Measurements from ENCODE around the gene MORN4.

MORN4 gene

GRCh38 chr10:97664282-97664850 is 31.1 kb upstream of the MORN4 start:
- Histone ChIP-seq H3K4me2 (ENCODE audit: low read length) (no peak overlapping the region), H3F3A (ENCODE audit: control insufficient read depth, insufficient read depth) (no peaks in the 10 kb centered on the region), H4K20me1 (ENCODE audit: control insufficient read depth, insufficient read depth, low read depth, low read length) (no peaks in the 10 kb centered on the region), H3K4me1 (ENCODE audit: control insufficient read depth, low read length) (no peaks in the 10 kb centered on the region), H3K27me3 (ENCODE audit: control insufficient read depth, low read length) (no peaks in the 10 kb centered on the region), H3K9me3 (ENCODE audit: control insufficient read depth, insufficient read depth, low read length) (no peaks in the 10 kb centered on the region), H3K9me2 (replicated peaks; ENCODE audit: control insufficient read depth, low read length) (no peaks in the 10 kb centered on the region), H3K36me3 (ENCODE audit: control insufficient read depth, low read length) (peaks cover 30% of the 10 kb centered on the region), H3K27ac (ENCODE audit: low read depth, low read length) (no peak overlapping the region), H3K79me2 (ENCODE audit: control insufficient read depth, low read length) (no peaks in the 10 kb centered on the region), H3K4me3 (ENCODE audit: low read length) (no peak overlapping the region)
- no peak for TF ChIP-seq EZH2phosphoT487 (IDR thresholded peaks at IDR 0.05; ENCODE audit: borderline replicate concordance, low read length)
- TF ChIP-seq CTCF (IDR thresholded peaks at IDR 0.05; ENCODE audit: low read depth, low read length, poor library complexity, severe bottlenecking), result no peak

DNA sequence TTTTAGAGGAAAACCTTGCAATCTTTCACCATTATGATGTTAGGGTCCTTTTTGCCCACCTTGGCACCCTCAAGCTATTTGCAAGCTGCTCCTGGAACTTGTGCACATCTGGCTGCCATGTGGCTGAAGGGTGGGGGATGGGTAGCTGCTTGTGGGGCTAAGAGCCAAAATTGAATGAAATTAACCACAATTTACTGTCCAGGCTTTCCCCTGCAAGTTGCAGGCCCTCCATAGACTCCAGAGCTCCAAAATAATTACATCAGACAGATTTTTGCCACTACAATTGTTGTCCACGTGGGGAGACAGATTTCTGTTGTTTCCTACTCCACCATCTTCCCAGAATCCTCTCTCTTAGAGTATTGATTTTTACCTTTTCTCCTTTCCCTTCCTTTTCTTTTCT is 26.3 kb upstream of the MORN4 start:
- Histone ChIP-seq H3K9me2 (replicated peaks; ENCODE audit: control insufficient read depth, low read length) (no peaks in the 10 kb centered on the region), H3K27ac (ENCODE audit: low read depth, low read length) (no peak overlapping the region), H3K36me3 (ENCODE audit: control insufficient read depth, low read length) (peaks cover 34% of the 10 kb centered on the region), H3K4me1 (ENCODE audit: control insufficient read depth, low read length) (no peaks in the 10 kb centered on the region), H3K27me3 (ENCODE audit: control insufficient read depth, low read length) (no peaks in the 10 kb centered on the region), H3F3A (ENCODE audit: control insufficient read depth, insufficient read depth) (no peaks in the 10 kb centered on the region), H3K79me2 (ENCODE audit: control insufficient read depth, low read length) (no peaks in the 10 kb centered on the region), H3K9me3 (ENCODE audit: control insufficient read depth, insufficient read depth, low read length) (no peaks in the 10 kb centered on the region), H3K4me3 (ENCODE audit: low read length) (no peak overlapping the region), H3K4me2 (ENCODE audit: low read length) (no peak overlapping the region), H4K20me1 (ENCODE audit: control insufficient read depth, insufficient read depth, low read depth, low read length) (no peaks in the 10 kb centered on the region)
- TF ChIP-seq CTCF (IDR thresholded peaks at IDR 0.05; ENCODE audit: low read depth, low read length, poor library complexity, severe bottlenecking), result no peak
- TF ChIP-seq EZH2phosphoT487 (IDR thresholded peaks at IDR 0.05; ENCODE audit: borderline replicate concordance, low read length), result no peak

- peaks cover 44% of the 10 kb centered on the region for H3K36me3 ChIP-seq (ENCODE audit: control insufficient read depth, low read length)
- H3K4me1 ChIP-seq (ENCODE audit: control insufficient read depth, low read length), result no peaks in the 10 kb centered on the region
- no peaks in the 10 kb centered on the region for H3K27me3 ChIP-seq (ENCODE audit: control insufficient read depth, low read length)
- no peaks in the 10 kb centered on the region for H3K9me3 ChIP-seq (ENCODE audit: control insufficient read depth, insufficient read depth, low read length)
- H3K79me2 ChIP-seq (ENCODE audit: control insufficient read depth, low read length), result no peaks in the 10 kb centered on the region
- TF ChIP-seq CTCF (IDR thresholded peaks at IDR 0.05; ENCODE audit: low read depth, low read length, poor library complexity, severe bottlenecking) (no peak), EZH2phosphoT487 (IDR thresholded peaks at IDR 0.05; ENCODE audit: borderline replicate concordance, low read length) (no peak)
- no peak overlapping the region for H3K4me2 ChIP-seq (ENCODE audit: low read length)
- H4K20me1 ChIP-seq (ENCODE audit: control insufficient read depth, insufficient read depth, low read depth, low read length), result no peaks in the 10 kb centered on the region
- H3K27ac ChIP-seq (ENCODE audit: low read depth, low read length), result no peak overlapping the region
- H3F3A ChIP-seq (ENCODE audit: control insufficient read depth, insufficient read depth), result no peaks in the 10 kb centered on the region
- no peak overlapping the region for H3K4me3 ChIP-seq (ENCODE audit: low read length)
- H3K9me2 ChIP-seq (replicated peaks; ENCODE audit: control insufficient read depth, low read length), result no peaks in the 10 kb centered on the region
Measured at GRCh38 chr10:97656777-97657176, 23.5 kb upstream of the MORN4 start.
